ENCODE data around the gene FBXL7. TPM values are rescaled to one million over a fixed set of nuclear protein-coding genes. Genes with fewer than 3 reads are reported as not detected.

FBXL7 gene
- polyA plus RNA-seq, 1 donor from 2014 or later = 0.24 TPM

DNA sequence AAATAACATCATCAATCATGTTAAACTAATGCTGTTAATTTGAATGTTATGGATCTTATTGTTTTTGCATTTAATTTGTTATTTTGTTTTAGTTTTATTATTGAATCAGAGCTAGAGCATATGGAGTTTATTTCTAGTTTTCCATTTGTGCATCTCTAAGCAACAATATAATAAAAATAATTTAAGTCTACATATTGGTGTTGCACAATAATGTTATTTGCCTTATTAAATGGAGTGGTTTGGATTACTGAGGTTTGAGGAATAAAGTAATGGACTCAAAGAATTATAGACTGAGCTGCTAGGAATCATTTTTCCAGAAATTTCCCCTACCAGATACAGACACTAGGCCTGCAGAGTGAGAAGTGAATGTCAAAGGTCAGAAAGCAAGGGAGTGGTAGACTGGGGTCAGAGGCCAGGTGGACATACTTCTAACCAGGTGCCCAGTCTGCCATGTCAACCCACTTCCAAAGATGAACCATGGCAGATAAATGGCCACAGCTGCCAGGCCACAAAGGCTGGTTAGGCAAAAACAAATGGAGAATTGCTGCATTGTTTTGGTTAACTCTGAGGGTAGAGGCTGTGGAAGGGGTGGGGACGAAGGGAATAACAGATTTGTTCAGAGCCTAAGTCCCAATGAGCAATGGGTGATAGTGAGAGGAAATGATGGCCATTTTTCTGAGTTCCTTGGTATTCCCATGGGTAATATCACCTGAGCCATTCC lies 113.1 kb downstream of the FBXL7 start:
- no peaks in the 10 kb centered on the region for H3K36me3 ChIP-seq (ENCODE audit: insufficient read depth, low read length)
- no peak overlapping the region for H3K4me3 ChIP-seq (ENCODE audit: low read length)
- no peak overlapping the region for H2AFZ ChIP-seq (ENCODE audit: low read depth, low read length)
- H3K9me2 ChIP-seq (ENCODE audit: insufficient read depth, low read length) = no peaks in the 10 kb centered on the region
- no peaks in the 10 kb centered on the region for H3K79me2 ChIP-seq (replicated peaks; ENCODE audit: insufficient read depth, low read length)
- no peaks in the 10 kb centered on the region for H3K9me3 ChIP-seq (ENCODE audit: low read length)
- H3K4me2 ChIP-seq (ENCODE audit: low read length) = no peak overlapping the region
- no peak overlapping the region for H3K27ac ChIP-seq (ENCODE audit: low read length)
- H4K20me1 ChIP-seq (ENCODE audit: insufficient read depth) = no peaks in the 10 kb centered on the region
- H3K9ac ChIP-seq (ENCODE audit: low read length) = no peak overlapping the region
- no peaks in the 10 kb centered on the region for H3F3A ChIP-seq (ENCODE audit: insufficient read depth, low read length, poor library complexity, severe bottlenecking)
- no peak for TF ChIP-seq TAF1 (IDR thresholded peaks at IDR 0.05; ENCODE audit: low read depth)
- no peak for TF ChIP-seq EP300 (conservative IDR thresholded peaks at IDR 0.05; ENCODE audit: poor library complexity, severe bottlenecking)
- TF ChIP-seq SMC3 (conservative IDR thresholded peaks at IDR 0.05; ENCODE audit: poor library complexity) = no peak
- TF ChIP-seq REST (IDR thresholded peaks at IDR 0.05; ENCODE audit: borderline replicate concordance) = no peak
- no peak for TF ChIP-seq RAD21 (conservative IDR thresholded peaks at IDR 0.05)
- no peak for TF ChIP-seq POLR2AphosphoS5 (IDR thresholded peaks at IDR 0.05)
- no peak for TF ChIP-seq MXI1 (conservative IDR thresholded peaks at IDR 0.05; ENCODE audit: poor library complexity, severe bottlenecking)
- no peaks in the 10 kb centered on the region for H3K27me3 ChIP-seq (ENCODE audit: insufficient read depth, low read depth, low read length)

DNA sequence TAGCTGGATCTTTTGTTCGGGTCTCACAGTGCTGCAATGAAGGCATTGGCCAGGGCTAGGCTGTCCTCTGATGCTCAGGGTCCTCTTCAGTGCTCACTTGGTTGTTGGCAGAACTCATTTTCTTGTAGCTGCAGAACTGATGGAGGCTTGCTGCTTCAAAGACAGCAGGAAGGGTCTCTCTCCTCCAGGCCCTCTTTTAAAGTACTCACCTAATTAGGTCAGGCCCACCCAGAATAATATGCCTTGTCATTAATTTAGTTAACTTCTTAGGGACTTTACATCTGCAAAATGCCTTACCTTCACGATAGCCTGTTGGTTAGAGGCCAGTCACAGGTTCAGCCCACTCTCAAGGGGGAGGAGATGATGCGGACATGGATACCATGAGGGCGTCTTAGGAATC lies 114.7 kb downstream of the FBXL7 start:
- Histone ChIP-seq H4K20me1 (ENCODE audit: insufficient read depth) (no peaks in the 10 kb centered on the region), H3K9me3 (ENCODE audit: low read length) (no peaks in the 10 kb centered on the region)
- TF ChIP-seq REST (IDR thresholded peaks at IDR 0.05; ENCODE audit: borderline replicate concordance) = no peak
- no peak for TF ChIP-seq POLR2AphosphoS5 (IDR thresholded peaks at IDR 0.05)
- no peak for TF ChIP-seq MXI1 (conservative IDR thresholded peaks at IDR 0.05; ENCODE audit: poor library complexity, severe bottlenecking)
- no peak for TF ChIP-seq EZH2 (IDR thresholded peaks at IDR 0.05; ENCODE audit: borderline replicate concordance, insufficient read depth, low read length, poor library complexity, severe bottlenecking)
- TF ChIP-seq, protein P1, sequence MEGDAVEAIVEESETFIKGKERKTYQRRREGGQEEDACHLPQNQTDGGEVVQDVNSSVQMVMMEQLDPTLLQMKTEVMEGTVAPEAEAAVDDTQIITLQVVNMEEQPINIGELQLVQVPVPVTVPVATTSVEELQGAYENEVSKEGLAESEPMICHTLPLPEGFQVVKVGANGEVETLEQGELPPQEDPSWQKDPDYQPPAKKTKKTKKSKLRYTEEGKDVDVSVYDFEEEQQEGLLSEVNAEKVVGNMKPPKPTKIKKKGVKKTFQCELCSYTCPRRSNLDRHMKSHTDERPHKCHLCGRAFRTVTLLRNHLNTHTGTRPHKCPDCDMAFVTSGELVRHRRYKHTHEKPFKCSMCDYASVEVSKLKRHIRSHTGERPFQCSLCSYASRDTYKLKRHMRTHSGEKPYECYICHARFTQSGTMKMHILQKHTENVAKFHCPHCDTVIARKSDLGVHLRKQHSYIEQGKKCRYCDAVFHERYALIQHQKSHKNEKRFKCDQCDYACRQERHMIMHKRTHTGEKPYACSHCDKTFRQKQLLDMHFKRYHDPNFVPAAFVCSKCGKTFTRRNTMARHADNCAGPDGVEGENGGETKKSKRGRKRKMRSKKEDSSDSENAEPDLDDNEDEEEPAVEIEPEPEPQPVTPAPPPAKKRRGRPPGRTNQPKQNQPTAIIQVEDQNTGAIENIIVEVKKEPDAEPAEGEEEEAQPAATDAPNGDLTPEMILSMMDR (IDR thresholded peaks at IDR 0.05; ENCODE audit: poor library complexity, severe bottlenecking) = no peak
- no peak for TF ChIP-seq EP300 (conservative IDR thresholded peaks at IDR 0.05; ENCODE audit: poor library complexity, severe bottlenecking)
- TF ChIP-seq SMC3 (conservative IDR thresholded peaks at IDR 0.05; ENCODE audit: poor library complexity) = no peak
- TF ChIP-seq RAD21 (conservative IDR thresholded peaks at IDR 0.05) = no peak
- no peak for TF ChIP-seq TAF1 (IDR thresholded peaks at IDR 0.05; ENCODE audit: low read depth)

More for the DNA sequence above, 114.7 kb downstream of the FBXL7 start:
- H3K79me2 ChIP-seq (replicated peaks; ENCODE audit: insufficient read depth, low read length) = no peaks in the 10 kb centered on the region
- no peak overlapping the region for H3K27ac ChIP-seq (ENCODE audit: low read length)
- no peak overlapping the region for H3K4me2 ChIP-seq (ENCODE audit: low read length)
- H3K9ac ChIP-seq (ENCODE audit: low read length) = no peak overlapping the region
- no peaks in the 10 kb centered on the region for H3K36me3 ChIP-seq (ENCODE audit: insufficient read depth, low read length)
- no peak overlapping the region for H3K4me3 ChIP-seq (ENCODE audit: low read length)
- H3K27me3 ChIP-seq (ENCODE audit: insufficient read depth, low read depth, low read length) = no peaks in the 10 kb centered on the region
- H2AFZ ChIP-seq (ENCODE audit: low read depth, low read length) = no peak overlapping the region
- H3K9me2 ChIP-seq (ENCODE audit: insufficient read depth, low read length) = no peaks in the 10 kb centered on the region
- no peaks in the 10 kb centered on the region for H3F3A ChIP-seq (ENCODE audit: insufficient read depth, low read length, poor library complexity, severe bottlenecking)
